Endothelial cell of umbilical vein (primary cell): Measurements from ENCODE around the gene CNPY1.

Experiments used
- CTCF ChIP-seq, 2 donors: IDR thresholded peaks; 1 replicate in 1 of 2; 2 replicates in 1 of 2; pipeline ENCODE4 v1.5.1; 2011; ENCODE audit warnings: low read length in 2 of 2, mild to moderate bottlenecking in 2 of 2, moderate library complexity in 2 of 2, control low read depth in 1 of 2, inconsistent platforms in 1 of 2, low read depth in 1 of 2; ENCODE audit not compliant: insufficient read depth in 1 of 2; ENCODE audit errors: extremely low read depth in 1 of 2
- EZH2 ChIP-seq: IDR thresholded peaks from 2 replicates; pipeline ENCODE4 v1.6.1; 2012; ENCODE audit warnings: borderline replicate concordance, low read depth, mild to moderate bottlenecking, moderate library complexity, low read length, inconsistent platforms; ENCODE audit not compliant: severe bottlenecking
- GATA2 ChIP-seq: IDR thresholded peaks from 2 replicates; pipeline ENCODE4 v1.7.0; 2011; ENCODE audit warnings: low read depth, mild to moderate bottlenecking, moderate library complexity, mixed read lengths, low read length; ENCODE audit not compliant: insufficient read length, insufficient read depth
- MAX ChIP-seq: IDR thresholded peaks from 2 replicates; pipeline ENCODE4 v1.6.1; 2011; ENCODE audit not compliant: insufficient read depth, insufficient read length
- POLR2A ChIP-seq: IDR thresholded peaks from 2 replicates; pipeline ENCODE4 v1.6.1; 2012; ENCODE audit warnings: low read depth, mild to moderate bottlenecking, control low read depth, low read length
- POLR2AphosphoS5 ChIP-seq: IDR thresholded peaks from 2 replicates; pipeline ENCODE4 v1.6.1; 2012; ENCODE audit warnings: low read depth, mild to moderate bottlenecking, control low read depth, low read length, moderate library complexity; ENCODE audit not compliant: insufficient read depth

- TF ChIP-seq CTCF (IDR thresholded peaks at IDR 0.05; ENCODE audit: extremely low read depth in 1 of 2, insufficient read depth in 1 of 2, low read depth in 1 of 2, low read length in 2 of 2) (no peak), GATA2 (no peak), MAX (no peak), POLR2A (no peak), POLR2AphosphoS5 (no peak), EZH2 (no peak)
Measured at GRCh38 chr7:155569681-155570080, 23.3 kb upstream of the CNPY1 start.
